NK-92 treated with Interleukin-12 subunit alpha and Interleukin-12 subunit beta, amount 100 ng/mL, for 24 hours (cell line): ENCODE data around the gene PDZD8.
"Not testable (repeated sequence)": the region's sequence is repeated elsewhere in the genome, so short reads cannot be mapped to it uniquely, and the experiment has no call there.

ENCODE experiments used
- DNase-seq: peaks from one replicate; lab custom pipeline; 2025; lab: John Stamatoyannopoulos, UW

PDZD8 gene

DNA sequence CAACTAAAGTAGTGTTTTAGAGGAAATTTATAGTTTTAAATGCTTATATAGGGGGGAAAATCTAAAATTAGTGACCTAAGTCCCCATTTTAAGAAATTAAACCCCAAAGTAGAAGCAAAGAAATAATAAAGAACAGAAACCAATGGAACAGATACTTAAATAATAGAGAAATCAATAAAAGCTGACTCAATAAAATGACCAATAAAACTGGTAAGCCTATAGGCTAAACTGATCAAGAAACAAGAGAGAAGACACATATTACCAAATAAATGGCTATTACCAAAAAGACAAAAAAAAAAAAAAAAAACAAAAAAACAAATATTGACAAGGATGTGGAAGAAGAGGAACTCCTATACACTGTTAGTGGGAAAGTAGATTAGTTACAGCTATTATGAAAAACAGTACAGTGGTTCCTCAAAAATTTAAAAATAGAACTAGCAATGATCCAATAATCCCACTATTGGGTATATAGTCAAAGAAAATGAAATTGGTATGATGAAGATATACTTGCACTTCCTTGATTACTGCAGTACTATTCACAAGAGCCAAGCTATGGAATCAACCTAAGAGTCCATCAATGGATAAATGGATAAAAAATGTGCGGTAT, 81.1 kb downstream of the PDZD8 start:
- DNase-seq, result no peak

DNA sequence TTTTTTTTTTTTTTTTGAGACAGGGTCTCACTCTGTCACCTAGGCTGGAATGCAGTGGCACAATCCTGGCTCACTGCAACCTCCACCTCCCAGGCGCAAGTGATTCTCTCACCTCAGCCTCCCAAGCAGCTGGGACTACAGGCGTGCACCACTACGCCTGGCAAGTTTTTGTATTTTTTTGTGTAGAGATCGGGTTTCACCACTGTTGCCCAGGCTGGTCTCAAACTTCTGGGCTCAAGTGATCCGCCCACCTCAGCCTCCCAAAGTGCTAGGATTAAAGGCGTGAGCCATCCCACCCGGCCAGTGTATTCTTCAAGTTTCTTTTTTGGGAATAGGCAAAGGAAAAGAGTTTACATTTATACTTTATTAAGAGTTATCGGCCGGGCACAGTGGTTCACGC, 84.4 kb downstream of the PDZD8 start:
- DNase-seq, result not testable (repeated sequence)

DNA sequence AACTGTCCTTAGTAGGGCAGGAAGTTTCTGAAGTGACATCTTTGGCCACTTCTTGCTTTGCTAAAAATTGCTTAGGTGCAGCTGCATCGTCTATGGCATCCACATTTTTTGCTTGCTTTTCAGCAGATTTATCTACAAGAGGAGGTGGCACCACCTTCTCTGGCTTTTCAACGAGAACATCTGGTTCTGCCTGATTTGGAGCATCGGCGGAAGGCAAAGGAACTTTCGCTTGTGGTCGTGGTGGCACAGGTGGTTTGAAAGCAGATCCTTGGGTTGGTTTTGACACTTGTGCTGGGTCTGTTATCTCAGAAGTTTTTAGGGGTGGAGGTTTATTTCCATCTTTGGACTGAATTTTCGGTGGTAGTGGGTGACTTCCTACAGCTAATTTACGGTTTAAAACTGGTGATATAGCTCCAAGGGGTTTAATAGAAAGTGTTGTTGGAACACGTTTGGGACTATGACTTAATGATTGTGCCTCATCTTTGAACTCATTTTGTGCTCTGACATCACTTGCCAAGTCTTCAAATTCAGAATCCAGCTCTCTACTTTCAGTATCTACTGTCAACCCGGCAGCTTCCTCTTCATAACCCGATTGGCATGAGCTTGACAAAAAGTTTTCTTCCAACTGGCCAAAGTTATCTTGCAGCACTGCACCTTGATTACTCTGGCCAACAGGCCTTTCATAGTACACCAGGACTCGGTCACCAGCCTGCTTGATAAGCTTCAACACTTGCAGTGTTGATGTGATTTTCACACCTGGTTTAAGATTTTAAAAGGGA, 90.3 kb downstream of the PDZD8 start:
- no peak for DNase-seq

DNA sequence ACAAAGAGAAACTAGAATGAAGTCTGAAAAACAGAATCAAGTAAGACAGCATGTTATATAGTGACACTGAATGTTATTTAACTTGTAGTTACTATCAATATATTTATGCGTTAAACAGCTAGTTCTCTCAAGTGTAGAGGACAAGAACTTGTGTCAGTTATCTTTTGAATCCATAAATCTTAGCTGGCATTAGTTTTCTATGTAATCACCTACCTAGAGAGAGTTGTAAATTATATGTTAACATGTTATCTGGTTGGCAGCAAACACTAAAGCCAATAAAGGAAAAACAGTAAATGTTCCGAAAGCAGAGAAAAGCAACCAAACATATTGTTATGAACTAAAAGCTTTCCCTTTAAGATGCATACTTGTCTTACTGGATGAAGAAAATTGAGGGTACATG, 97.6 kb downstream of the PDZD8 start:
- no peak for DNase-seq

DNA sequence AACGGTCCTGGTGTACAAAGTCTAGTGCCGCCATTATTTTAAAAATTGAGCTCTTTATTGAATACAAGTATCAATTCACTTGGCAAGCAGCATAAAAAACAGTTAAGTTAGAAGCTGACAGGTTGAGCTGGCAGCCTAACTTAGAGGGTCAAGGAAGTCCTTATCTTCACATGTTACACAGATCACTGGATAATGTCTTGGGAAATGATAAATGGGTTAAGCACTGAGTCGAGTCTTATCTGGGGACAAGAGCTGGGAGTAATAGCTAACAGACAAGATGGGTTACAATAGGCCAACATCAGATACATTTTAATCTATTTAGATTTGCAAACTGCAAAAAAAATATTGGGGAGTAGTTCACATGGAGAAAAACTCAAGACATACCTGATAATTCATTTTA, 100.1 kb downstream of the PDZD8 start:
- DNase-seq, result no peak

DNA sequence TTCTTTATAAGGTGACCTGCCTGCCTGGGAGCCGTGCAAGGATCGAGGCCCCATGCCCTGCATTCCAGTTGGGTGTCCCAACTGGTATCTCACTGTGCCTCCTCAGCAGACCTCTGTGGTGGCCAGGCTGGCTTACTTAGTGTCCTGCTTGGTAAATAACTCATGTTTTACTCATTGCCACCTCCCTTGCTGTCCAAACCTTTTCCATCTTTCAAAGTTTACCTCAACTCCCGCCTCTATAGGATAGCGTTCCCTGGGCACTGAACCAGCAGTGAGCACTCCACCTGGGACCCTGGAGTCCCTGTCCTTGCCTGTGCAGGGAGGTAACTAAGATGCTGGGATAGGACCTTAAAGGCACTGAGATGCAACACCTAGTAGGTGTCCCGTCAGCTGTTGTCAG, 100.7 kb downstream of the PDZD8 start:
- no peak for DNase-seq

DNA sequence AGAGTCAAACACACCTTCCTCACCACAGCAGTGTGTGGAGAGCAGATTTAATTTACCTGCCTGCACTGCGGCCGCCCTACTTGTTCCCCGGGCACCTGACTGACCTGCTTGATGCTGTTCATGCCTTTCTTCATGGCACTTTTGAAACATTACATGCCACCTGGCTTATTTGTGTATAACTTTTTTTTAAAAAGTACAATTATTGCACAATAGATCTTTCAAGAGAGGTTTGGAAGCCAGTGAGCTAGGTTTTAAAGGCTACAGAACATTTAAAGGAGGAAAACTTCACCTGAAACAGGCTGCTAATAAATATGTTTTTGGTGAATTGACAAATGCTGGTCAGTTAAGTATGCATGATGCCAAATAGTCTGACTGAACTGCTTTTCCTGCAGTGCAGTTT, 101.3 kb downstream of the PDZD8 start:
- DNase-seq, result no peak

DNA sequence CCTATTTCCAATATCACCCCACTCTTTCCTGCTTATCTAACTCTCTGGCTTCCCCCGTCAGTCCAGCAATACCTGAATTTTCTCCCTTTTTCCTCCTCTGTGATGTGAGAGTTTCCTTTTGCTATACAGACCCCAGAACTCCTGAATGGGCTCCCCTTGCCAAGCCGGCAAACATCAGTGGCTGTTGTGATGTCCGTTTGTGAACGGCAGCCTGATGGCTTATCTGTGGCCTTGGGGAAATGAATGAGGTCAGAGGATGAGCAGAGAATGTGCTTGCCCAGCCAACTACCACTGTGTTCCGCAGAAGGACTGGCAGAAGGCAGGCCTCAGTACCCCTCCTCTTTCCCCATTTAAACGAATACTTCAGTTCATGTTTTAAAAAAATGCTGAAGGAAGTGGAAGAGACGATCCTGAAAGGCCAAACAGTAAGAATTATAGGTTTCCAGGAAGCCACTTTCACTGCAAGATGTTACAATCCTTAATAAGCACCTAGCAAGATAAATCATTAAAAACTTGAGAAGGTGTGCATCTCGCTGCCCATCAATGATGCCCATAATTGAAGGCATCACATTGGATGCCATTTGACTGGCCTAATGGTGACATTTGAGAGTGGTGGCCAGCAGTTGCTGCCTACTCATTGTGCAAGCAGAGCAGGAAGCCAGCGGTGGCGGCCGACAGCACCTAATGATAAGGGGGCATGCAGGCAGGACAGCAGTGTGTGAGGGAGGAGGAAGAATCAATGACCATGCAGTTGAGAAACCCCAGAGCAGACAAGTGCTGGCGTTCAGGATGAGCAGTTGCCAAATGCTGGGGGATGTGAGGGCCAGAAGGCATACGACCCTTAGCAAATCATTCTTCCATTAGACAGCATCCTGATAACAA, 102.8 kb downstream of the PDZD8 start:
- no peak for DNase-seq

DNA sequence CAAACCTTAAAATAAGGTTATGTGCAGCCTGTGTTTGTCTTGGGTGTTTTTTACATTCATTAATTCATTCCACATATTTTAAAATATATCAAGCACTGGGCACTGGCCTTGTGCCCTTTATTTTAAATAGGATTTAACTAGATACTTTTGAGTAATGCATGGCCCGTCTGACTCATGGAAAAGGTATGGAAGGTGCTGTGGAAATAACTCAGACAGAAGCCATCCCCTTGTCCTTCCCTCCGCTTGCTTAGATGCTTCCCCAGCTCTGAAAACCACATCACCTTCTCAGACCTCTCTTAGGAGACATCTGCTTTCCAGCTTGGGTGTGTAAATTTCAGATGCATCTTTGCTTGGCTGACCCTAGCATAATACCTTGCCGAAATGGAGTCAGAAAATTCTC, 103.8 kb downstream of the PDZD8 start:
- no peak for DNase-seq

DNA sequence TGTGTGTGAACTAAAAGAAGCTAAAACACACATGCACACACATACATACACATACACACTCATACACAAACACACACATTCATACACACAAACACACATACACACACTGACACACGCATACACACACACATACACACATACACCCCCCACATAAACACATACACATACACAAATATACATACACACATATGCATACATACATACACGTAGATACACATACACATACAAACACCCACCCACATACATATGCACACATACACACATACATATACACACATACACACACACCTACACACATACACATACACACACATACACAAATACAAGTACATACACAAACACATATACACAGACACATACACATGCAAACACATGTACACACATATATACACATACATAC, 106.3 kb downstream of the PDZD8 start:
- DNase-seq, result no peak

DNA sequence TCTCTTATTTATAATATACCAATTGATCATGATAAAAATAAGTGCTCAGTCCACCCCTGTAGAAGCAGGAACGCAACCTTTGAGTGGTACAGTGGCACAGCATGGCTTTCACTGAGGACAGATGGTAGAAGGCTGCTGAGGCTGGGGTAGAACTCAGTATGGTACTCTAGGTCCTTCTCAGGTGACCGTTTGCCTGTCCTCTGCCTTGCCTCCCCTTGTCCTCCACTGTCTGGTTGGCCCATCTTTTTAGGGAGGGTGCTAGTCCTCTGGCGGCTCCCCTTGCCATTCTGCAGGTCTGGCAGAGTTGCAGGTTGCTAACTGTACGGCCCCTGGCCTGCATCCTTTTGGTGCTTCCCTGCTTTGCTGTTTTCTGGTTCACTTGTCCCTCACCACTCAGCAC, 107.0 kb downstream of the PDZD8 start:
- no peak for DNase-seq

DNA sequence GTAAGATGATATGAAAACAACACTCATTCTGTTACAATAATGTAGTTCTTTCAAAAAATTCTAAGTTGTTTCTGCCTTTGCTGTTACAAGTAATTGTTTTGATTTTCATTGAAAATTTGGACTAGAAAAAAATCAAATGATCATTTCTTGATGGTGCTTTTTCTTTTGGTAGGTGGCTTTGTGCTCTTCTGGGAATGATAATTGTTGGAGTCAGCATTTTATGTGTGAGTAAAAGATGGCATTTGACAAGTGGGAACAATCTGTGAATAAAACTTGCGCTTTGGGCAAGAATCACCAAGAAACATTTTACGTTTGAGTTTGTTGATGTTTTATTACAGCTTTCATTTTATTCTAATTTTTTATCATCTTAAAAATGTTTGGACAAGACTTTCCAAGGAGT, 108.4 kb downstream of the PDZD8 start:
- no peak for DNase-seq

DNA sequence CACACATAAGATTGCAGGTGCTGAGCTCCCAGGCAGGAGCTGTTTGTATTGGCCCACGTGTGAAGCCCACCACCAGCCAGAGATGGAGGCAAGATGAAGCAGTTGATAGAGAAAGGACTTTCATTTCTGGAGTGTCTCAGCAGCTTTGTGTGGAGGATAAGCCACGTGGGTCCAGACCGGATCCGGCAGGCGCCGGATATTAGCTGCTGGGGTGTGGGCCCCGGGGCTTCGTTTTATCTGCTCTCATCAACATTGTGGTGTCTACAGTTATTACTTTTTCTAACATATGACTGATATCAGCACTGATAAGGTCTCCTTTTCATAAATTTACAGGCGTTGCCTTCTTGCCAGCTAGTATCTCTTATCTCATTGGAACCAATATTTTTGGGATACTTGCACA, 108.8 kb downstream of the PDZD8 start:
- DNase-seq, result no peak

DNA sequence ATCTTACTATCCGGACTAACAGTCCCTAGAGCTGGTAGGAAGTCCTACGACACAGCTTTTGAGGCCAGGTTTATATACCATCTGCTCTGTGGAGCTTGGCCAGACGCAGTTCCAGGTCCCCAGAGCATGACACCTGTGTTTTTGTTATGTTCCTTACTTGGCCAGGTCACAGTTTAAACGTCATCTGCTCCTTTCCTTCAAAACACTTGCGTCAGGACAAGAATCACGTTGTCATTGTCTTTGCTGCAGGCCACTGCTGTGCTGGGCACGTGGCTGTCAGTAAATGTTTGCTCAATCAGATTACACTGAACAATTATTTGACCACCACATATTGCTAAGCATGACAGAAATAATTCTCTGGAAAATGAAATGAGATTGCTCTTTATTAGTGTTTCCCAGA, 110.5 kb downstream of the PDZD8 start:
- DNase-seq, result no peak

DNA sequence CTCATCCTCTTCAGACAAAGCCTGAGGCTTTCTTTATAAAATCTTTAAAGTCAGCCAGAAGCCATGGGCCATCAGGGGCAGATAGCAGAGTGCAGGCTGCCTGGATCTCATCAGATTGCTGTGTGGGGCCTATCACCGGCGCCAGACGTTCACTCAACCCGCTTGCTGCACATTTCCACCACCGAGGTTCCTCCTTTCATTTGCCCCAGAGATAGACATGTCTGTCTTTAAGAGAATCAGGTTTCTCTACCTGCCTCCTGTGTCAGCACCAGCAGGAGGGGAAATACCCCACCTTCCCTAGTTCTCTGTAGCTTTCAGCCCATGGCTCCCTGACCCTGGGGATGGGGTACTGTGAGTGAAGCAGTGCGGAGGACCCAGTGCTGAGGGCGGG, 112.3 kb downstream of the PDZD8 start:
- DNase-seq, result no peak

DNA sequence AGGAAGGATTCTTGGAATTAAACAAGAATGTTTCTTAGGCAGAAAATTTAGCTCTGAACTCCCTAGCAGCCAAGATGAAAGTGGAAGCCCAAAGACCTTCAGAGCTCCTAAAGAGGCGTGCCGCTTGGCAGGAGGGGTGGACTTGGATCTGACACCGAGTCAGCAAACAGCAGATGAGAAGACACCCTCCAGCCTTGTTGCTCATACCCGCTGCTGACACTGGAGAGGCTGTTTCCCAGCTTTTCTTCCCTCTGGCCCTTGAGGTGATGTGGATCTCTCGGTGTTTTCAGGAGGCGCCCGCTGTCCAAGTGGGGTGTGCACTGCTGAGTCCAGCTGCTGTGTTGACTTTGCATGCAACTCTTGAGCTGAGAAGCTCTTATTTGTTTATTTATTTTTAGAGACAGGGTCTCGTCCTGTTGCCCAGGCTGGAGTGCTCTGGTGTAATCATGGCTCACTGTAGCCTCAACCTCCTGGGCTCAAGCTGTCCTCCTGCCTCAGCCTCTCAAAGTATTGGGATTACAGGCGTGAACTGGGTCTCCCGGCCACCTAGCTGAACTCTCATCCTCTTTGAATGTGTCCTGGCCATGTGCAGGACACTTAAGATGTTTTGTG, 112.8 kb downstream of the PDZD8 start:
- DNase-seq, result no peak

DNA sequence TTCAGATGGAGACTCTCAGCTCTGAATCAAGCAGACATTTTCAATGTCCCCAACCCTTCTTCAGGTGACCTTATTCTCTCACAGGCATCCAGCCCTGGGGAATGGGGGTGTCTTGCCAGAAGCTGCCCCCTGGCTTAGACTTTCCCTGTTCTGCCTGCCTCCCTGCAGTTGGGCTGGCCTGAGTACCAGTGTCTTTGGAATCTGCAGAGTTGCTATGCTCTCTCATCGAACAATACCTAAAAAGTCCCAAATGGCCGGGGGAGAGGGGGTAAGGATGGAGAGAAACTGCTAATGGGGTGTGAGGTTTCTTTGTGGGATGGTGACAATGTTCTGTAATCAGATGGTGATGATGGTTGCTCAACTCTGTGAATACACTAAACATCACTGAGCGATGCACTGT, 113.7 kb downstream of the PDZD8 start:
- DNase-seq, result no peak

DNA sequence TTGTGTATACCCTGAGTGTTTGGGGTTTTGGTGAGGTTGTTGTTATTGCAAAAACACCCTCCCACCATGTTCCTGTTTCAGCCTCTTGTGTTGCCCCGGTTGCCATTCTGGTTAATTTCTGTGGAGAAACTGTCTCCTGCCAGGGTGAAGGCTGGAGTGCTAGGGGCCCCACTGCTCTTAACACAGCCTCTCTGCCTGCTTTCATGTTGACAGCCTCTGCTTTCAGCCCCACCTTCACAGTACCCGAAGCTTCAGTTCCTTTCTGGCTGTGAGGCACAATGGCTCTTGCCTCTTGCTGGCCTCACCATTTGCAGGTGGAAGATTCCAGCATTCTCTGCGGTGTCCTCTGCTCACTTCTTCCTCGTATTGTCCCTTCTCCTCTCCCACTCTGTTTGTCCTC, 115.2 kb downstream of the PDZD8 start:
- DNase-seq, result no peak

DNA sequence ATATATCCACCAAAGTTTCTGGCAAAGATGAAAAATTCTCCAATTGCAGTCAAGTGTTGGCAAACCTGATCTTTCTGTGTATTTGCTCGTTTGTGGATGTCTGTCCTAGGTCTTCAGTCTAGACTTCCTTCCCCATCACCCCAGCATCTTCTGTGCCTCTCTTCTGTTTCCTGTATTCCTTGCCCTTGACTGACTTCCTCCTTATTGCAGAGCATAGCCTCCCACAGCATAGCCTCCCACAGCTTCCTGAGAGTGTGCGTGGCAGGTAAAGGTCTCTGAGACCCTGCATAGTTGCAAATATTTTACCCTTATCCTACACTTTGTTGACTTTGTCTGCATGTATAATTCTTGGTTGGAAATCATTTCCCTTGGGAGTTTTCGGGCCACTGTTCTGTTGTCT, 116.0 kb downstream of the PDZD8 start:
- no peak for DNase-seq

DNA sequence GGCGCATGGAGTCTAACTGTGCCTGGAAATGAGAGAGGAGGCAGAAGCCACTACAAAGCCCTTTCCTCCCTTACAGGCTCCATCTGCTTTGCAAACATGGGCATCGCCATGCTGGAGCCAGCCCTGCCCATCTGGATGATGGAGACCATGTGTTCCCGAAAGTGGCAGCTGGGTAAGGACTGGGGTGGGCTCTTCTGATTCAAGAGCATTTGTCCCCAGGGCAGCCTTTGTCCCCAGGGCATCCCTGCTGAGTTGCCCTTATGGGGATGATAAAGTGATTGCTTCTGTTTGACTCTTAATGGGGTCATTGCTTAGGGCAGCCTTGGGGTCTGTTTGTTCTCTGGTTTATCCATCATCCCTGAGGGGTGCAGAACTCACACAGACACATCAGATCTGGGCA, 117.5 kb downstream of the PDZD8 start:
- no peak for DNase-seq

DNA sequence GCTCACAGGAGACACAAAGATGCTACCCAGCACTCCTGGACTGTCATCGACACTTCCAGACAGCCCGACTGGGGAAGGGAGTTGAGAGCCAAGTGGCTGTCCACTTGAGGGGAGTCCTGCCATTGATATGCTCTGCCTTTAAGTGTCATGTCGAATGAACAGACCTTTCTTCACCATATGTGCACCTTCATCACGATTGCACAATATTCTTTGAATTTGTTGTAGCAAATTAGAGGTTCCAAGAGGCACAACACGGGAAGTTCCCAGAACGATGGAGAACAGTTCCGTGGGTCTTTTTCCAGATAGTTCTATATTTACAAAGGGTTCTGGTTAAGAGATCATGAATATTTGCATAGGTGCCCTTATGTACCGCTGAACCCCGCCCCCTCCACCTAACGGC, 118.3 kb downstream of the PDZD8 start:
- DNase-seq, result no peak

DNA sequence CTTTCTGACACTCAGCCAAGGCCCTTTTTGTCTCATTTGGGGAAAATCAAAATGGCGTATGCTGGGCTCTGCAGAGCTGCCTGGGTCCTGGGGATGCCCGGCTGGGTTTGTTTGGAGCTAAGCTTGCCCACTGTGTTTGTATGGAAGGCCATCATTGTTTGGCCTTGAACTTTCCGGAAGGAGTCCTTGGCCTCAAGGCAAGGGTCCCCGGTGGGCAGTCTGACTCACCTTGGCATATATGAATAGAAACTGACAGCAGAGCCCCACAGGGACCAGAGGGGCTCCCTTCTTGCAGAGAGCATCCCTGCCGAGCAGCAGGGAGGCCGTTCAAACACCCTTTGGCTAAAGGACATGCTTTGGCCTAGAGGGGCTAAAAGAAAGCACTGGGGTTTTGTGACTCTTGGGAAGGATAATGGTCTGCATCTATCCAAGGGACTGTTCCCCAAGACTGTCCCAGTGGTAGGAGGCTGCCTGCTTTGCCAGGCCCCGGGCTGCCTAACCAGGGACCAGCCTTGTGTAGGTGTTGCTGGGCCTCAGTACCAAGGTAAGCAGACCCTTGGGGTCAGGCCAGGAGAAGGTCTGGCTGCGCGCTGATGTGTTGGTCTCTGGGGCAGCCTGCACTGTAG, 119.3 kb downstream of the PDZD8 start:
- no peak for DNase-seq
